HEK293T (cell line): ENCODE results near the gene EXPH5.

Experiments used
- ARNT ChIP-seq: fragments of 450-650 bp; IDR thresholded peaks from 2 replicates; pipeline ENCODE4 v1.6.1; 2017; ENCODE audit warnings: mild to moderate bottlenecking
- BHLHE40 ChIP-seq: fragments of 450-650 bp; IDR thresholded peaks from 2 replicates; pipeline ENCODE4 v1.6.1; 2016; ENCODE audit warnings: mild to moderate bottlenecking, moderate library complexity, borderline replicate concordance
- CTBP1 ChIP-seq: fragments of 450-650 bp; IDR thresholded peaks from 2 replicates; pipeline ENCODE4 v1.6.1; 2016; ENCODE audit warnings: borderline replicate concordance
- ELF4 ChIP-seq: fragments of 450-650 bp; IDR thresholded peaks from 2 replicates; pipeline ENCODE4 v1.6.1; 2017; ENCODE audit warnings: antibody characterized with exemption
- FOXK2 ChIP-seq: fragments of 450-650 bp; IDR thresholded peaks from 2 replicates; pipeline ENCODE4 v1.6.1; 2016; ENCODE audit warnings: mild to moderate bottlenecking
- FOXM1 ChIP-seq: fragments of 450-650 bp; IDR thresholded peaks from 2 replicates; pipeline ENCODE4 v1.6.1; 2017; ENCODE audit warnings: mild to moderate bottlenecking, borderline replicate concordance
- HDGF ChIP-seq: fragments of 450-650 bp; IDR thresholded peaks from 2 replicates; pipeline ENCODE4 v1.6.1; 2017; ENCODE audit warnings: antibody characterized with exemption, borderline replicate concordance
- L3MBTL2 ChIP-seq: fragments of 450-650 bp; conservative IDR thresholded peaks from 2 replicates; pipeline ENCODE4 v1.6.1; 2016; ENCODE audit warnings: mild to moderate bottlenecking
- NFRKB ChIP-seq: fragments of 450-650 bp; IDR thresholded peaks from 2 replicates; pipeline ENCODE4 v1.6.1; 2016; ENCODE audit warnings: mild to moderate bottlenecking, moderate library complexity
- SP1 ChIP-seq: fragments of 450-650 bp; IDR thresholded peaks from 2 replicates; pipeline ENCODE4 v1.6.1; 2017
- TARDBP ChIP-seq: fragments of 450-650 bp; IDR thresholded peaks from 2 replicates; pipeline ENCODE4 v1.6.1; 2016
- ZNF384 ChIP-seq: fragments of 450-650 bp; IDR thresholded peaks from 2 replicates; pipeline ENCODE4 v1.6.1; 2016

DNA sequence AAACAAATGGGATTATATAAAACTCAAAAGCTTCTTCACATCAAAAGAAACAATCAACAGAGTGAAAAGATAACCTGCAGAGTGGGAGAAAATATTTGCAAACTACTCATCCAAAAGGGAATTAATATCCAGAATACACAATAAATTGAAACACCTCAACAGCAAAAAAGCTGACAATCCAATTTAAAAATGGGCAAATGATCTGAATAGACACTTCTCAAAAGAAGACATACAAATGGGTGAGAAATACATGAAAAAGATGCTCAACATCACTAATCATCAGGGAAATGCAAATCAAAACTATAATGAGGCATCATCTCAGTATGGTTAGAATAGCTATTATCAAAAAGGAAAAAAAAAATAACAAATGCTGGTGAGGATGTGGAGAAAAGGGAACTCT, 13.5 kb downstream of the EXPH5 start:
- TF ChIP-seq FOXM1 = no peak
- no peak for TF ChIP-seq NFRKB
- TF ChIP-seq SP1 = no peak
- TF ChIP-seq BHLHE40 = no peak
- no peak for TF ChIP-seq ARNT
- TF ChIP-seq FOXK2 = no peak
- TF ChIP-seq TARDBP = no peak
- no peak for TF ChIP-seq ELF4
- no peak for TF ChIP-seq ZNF384
- no peak for TF ChIP-seq CTBP1
- no peak for TF ChIP-seq L3MBTL2
- TF ChIP-seq HDGF = no peak
